ENCODE measurements around the gene HIC2. TPM values are rescaled to one million over a fixed set of nuclear protein-coding genes. Genes with fewer than 3 reads are reported as not detected.
"Not testable (repeated sequence)": the region's sequence is repeated elsewhere in the genome, so short reads cannot be mapped to it uniquely, and the experiment has no call there.

The HIC2 gene
- total RNA-seq, 1 donor from 2014 or later: 1.8 TPM

- DNase-seq (ENCODE audit: low read depth); H3K36me3 ChIP-seq (ENCODE audit: control insufficient read depth, insufficient read depth, low read length); FAIRE-seq; H3K4me3 ChIP-seq (ENCODE audit: low read depth, low read length); H3K27me3 ChIP-seq (ENCODE audit: control insufficient read depth, insufficient read depth, low read length): not testable (repeated sequence)
These were observed 682 bp downstream of the HIC2 start for GRCh38 chr22:21417853-21418252.

DNA sequence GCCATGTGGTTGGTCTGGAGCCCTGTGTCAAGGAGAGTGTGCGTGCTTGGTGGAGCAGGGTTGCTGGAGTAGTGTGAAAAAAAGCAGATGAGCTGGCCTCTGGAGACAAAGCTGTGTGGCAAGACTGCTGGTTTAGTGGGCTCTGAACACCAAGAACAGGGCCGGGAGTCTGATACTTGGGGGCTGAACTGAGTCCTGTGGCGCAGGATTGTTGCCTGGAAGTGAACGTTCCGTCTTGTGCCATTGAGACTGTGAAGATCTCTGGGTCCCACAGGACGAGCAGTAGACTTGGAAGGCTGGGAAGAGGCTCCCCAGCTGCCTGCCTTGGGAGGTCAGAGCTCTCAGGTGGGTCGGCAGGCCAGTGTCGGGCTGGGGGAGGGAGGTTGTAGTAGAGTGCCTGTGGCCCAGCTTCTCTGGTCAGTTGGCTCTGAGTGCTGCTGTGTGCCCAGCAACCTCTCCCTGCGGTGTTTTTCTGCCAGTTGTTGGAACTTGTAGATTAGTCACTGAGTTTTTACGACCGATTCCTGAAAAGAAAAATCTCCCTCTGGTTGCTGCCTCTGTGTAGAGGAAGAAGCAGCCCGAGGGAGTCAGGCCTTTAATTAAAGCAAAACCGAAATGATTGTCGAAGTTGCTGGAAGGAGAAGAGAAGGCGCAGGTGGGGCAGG is 1.9 kb downstream of the HIC2 start:
- FAIRE-seq; H3K36me3 ChIP-seq (ENCODE audit: control insufficient read depth, insufficient read depth, low read length); H3K4me3 ChIP-seq (ENCODE audit: low read depth, low read length); DNase-seq (ENCODE audit: low read depth); H3K27me3 ChIP-seq (ENCODE audit: control insufficient read depth, insufficient read depth, low read length): not testable (repeated sequence)

- not testable (repeated sequence) for H3K36me3 ChIP-seq (ENCODE audit: control insufficient read depth, insufficient read depth, low read length); DNase-seq (ENCODE audit: low read depth); H3K4me3 ChIP-seq (ENCODE audit: low read depth, low read length); FAIRE-seq; H3K27me3 ChIP-seq (ENCODE audit: control insufficient read depth, insufficient read depth, low read length)
These were observed 3.1 kb downstream of the HIC2 start for GRCh38 chr22:21420180-21420763.

DNA sequence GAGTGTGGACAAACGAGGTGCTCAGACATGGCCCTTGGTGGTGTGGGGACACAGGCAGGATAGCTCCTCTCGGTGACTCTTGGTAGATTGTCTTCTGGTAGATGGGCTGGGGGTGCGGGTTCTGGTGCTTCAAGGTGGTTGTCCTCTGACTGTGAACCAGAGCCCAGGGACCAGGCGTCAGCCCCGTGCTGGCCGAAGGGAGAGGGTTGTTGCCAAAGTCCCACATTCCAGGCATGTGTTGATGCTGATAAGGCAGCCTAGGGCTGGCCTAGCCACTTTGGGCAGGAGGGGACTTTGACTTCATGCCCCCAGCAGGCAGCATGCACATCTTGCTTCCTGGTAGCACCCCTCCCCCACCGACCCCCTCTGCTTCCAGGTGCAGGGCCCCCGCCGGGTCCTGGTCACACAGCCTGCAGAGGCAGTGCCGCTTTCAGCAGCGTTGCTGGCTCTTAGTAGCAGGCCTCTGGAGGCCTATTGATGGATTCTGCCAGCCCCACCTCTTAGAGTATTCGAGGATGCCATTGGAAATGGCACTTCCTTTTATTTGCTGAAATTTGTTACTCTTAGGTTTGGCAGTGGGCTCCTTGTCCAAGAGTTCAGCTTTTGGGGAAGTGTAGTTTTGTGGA is 7.0 kb downstream of the HIC2 start:
- not testable (repeated sequence) for H3K27me3 ChIP-seq (ENCODE audit: control insufficient read depth, insufficient read depth, low read length); FAIRE-seq; DNase-seq (ENCODE audit: low read depth); H3K4me3 ChIP-seq (ENCODE audit: low read depth, low read length); H3K36me3 ChIP-seq (ENCODE audit: control insufficient read depth, insufficient read depth, low read length)

- FAIRE-seq; DNase-seq (ENCODE audit: low read depth); H3K36me3 ChIP-seq (ENCODE audit: control insufficient read depth, insufficient read depth, low read length); H3K4me3 ChIP-seq (ENCODE audit: low read depth, low read length); H3K27me3 ChIP-seq (ENCODE audit: control insufficient read depth, insufficient read depth, low read length): not testable (repeated sequence)
These were observed 17.4 kb downstream of the HIC2 start for GRCh38 chr22:21434378-21435233.

DNA sequence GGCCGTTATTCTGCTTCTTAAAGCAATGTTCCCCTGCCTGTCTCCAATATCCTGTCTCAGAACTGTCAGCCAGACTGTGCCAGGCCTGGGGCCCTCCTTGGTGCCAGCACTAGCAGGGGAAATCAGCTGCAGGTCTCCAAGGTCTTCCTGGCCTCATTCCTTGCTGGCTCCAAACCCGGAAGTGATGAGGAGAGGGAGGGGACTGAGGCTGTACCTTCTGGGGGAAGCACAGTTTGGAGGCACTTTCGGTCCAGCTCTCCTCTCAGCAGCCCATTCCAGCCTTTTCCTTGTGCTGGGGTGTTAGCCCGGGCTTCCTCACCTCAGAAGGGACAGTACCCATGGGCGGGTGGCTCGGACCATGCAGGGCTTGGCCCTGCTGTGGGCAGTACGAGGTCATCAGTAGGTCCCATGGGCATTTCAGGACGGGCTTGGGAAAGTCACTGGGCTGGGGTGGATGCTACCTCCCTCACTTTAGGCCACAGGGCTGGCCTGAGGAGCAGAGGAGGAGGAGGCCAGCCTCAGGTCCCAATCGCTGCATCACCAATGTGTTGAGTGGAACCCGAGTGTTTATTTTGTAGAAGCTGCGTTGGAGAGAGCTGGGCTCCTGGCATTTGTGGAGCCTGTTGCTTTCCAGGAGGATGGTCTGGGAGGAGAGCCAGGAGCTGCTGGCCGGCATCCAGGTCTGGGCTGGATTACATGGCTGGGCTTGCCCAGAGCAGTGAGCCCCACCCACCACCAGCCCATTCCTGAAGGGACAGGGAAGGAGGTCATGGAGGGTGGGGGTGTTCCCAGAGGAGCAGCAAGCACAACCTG is 19.0 kb downstream of the HIC2 start:
- not testable (repeated sequence) for DNase-seq (ENCODE audit: low read depth); H3K27me3 ChIP-seq (ENCODE audit: control insufficient read depth, insufficient read depth, low read length); FAIRE-seq; H3K36me3 ChIP-seq (ENCODE audit: control insufficient read depth, insufficient read depth, low read length); H3K4me3 ChIP-seq (ENCODE audit: low read depth, low read length)

DNA sequence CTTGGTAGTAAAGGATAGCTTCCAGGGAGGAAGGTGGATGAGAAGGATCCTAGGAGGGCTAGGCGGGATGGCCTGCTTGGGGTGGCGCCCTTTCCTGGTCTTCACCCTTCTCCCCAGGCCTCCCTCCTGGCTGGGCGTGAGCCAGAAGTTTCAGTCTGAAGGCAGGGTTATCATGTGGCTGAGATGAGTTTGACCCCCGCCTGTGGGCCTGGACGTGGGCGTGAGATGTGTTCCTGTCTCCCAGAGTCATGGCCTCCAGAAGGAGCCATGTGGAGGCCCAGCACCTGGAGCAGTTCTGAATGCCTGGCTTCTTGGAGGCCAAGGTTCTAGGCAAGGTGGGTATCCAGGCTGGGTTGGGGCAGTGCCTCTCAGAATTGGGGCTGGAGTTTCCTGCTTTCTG is 20.8 kb downstream of the HIC2 start:
- H3K36me3 ChIP-seq (ENCODE audit: control insufficient read depth, insufficient read depth, low read length); FAIRE-seq; H3K4me3 ChIP-seq (ENCODE audit: low read depth, low read length); H3K27me3 ChIP-seq (ENCODE audit: control insufficient read depth, insufficient read depth, low read length); DNase-seq (ENCODE audit: low read depth): not testable (repeated sequence)

GRCh38 chr22:21440018-21440636 is 23.0 kb downstream of the HIC2 start:
- DNase-seq (ENCODE audit: low read depth); H3K36me3 ChIP-seq (ENCODE audit: control insufficient read depth, insufficient read depth, low read length); FAIRE-seq; H3K4me3 ChIP-seq (ENCODE audit: low read depth, low read length); H3K27me3 ChIP-seq (ENCODE audit: control insufficient read depth, insufficient read depth, low read length): not testable (repeated sequence)

DNA sequence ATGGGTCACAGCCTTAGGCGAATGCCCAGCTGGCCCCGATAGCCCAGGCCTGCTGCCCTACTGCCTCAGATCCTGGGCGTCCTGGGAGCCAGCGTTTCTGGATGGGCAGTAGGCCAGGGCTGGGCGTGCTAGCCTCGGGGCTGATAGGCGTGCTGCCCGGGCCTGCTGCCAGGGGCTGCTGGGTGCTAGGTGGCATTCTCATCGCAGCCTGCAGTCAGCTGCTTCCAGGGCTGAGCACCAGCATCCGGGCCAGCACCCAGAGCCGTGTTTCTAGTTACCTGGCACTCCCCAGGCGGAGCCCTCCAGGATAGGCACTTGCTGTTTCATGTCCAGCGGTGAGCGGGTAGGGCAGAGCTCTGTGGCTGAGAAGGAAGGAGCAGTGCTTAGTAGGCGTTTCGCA is 23.5 kb downstream of the HIC2 start:
- DNase-seq (ENCODE audit: low read depth); FAIRE-seq; H3K27me3 ChIP-seq (ENCODE audit: control insufficient read depth, insufficient read depth, low read length); H3K36me3 ChIP-seq (ENCODE audit: control insufficient read depth, insufficient read depth, low read length); H3K4me3 ChIP-seq (ENCODE audit: low read depth, low read length): not testable (repeated sequence)

DNA sequence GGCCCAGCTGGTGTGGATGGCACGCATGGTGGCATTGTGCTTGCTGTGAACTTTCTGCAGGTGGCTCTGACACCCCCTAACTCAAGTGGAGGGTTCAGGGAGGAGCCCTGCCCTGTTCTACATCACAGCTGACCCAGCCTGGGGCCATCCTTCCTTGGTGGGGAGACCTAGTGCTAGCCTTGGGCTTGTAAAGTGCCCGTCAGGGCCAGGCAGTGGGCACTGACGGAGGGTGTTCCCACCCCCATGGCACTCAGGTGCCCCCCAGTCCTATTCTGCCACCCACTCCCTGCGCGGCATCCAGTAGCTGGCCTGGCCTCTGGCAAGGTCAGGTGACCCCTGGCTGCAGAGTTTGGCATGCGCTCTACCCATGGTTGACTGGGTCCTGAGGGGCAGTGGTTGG is 24.0 kb downstream of the HIC2 start:
- not testable (repeated sequence) for H3K4me3 ChIP-seq (ENCODE audit: low read depth, low read length); DNase-seq (ENCODE audit: low read depth); FAIRE-seq; H3K36me3 ChIP-seq (ENCODE audit: control insufficient read depth, insufficient read depth, low read length); H3K27me3 ChIP-seq (ENCODE audit: control insufficient read depth, insufficient read depth, low read length)

- peaks cover 11% of the 10 kb centered on the region for H3K36me3 ChIP-seq (ENCODE audit: control insufficient read depth, insufficient read depth, low read length)
- not testable (repeated sequence) for H3K27me3 ChIP-seq (ENCODE audit: control insufficient read depth, insufficient read depth, low read length); H3K4me3 ChIP-seq (ENCODE audit: low read depth, low read length); FAIRE-seq; DNase-seq (ENCODE audit: low read depth)
These were observed 25.0 kb downstream of the HIC2 start for GRCh38 chr22:21442123-21442522.

GRCh38 chr22:21442646-21443045 is 25.5 kb downstream of the HIC2 start:
- not testable (repeated sequence) for FAIRE-seq; H3K27me3 ChIP-seq (ENCODE audit: control insufficient read depth, insufficient read depth, low read length); H3K4me3 ChIP-seq (ENCODE audit: low read depth, low read length); DNase-seq (ENCODE audit: low read depth)
- H3K36me3 ChIP-seq (ENCODE audit: control insufficient read depth, insufficient read depth, low read length): peaks cover 11% of the 10 kb centered on the region
